Stimulated activated CD8-positive, alpha-beta memory T cell treated with anti-CD3 and anti-CD28 coated beads, Interleukin-4, amount 100 ng/mL, for 24 hours (primary cell): ENCODE measurements around the gene GOLGA6L24.
"Not testable (repeated sequence)": the region's sequence is repeated elsewhere in the genome, so short reads cannot be mapped to it uniquely, and the experiment has no call there.

Experiments used
- DNase-seq: peaks from one replicate; pipeline ENCODE4 v3.0.0-alpha.2; 2020; ENCODE audit warnings: low read depth

GOLGA6L24 gene

DNA sequence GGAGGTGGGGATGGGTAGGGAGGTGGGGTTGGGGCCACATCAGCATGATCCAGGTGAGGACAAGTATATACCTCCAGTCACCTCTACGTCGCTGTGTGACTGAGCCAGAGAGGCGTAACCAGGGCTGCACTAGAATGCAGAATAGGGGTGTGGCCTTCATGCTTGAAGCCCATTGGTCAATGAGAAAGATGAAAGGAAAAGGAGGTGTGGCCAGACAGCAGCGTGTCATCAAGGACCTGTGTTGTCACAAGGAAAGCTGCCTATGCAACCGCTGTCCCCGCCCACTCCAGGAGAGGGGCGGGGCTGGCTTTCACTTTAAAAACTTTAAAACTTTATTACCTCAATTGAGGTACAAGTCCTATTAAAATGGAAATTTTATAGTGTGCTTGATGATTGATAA, at the start of gene GOLGA6L24:
Gene GOLGA6L24, minus strand, starts transcription at position 101 of the 400 bp plus-strand sequence. Its CDS starts 61 bp downstream, at position 40.
- not testable (repeated sequence) for DNase-seq

DNA sequence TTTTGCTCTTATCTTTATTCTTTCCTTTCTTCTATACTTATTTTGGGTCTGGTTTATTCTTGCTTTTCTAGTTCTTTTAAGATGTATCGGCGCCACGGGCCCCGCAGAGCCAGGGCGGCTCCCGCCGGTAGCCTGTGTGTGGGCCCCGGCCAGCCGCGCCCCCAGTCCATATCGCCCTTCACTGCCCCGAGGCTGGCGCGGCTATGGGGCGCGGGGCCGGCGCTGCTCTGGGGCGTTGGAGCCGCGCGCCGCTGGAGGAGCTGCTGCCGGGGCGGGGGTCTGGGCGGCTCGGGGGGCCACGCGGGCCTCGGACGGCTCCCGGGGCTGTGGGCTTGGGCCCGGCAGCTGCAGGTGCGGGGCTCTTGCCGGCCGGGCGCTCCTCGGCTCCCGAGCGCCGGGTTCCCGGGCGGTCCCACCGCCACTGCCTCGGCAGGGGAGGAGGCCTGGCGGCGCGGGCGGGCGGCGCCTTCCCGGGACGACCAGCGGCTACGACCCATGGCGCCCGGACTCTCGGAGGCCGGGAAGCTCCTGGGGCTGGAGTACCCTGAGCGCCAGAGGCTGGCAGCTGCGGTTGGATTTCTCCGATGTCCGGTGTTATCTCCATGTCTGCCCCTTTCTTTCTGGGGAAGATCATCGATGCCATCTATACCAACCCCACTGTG, 45.0 kb upstream of the GOLGA6L24 start:
- not testable (repeated sequence) for DNase-seq

GRCh38 chr15:28396022-28396421, 38.1 kb upstream of the GOLGA6L24 start:
- DNase-seq = not testable (repeated sequence)

DNA sequence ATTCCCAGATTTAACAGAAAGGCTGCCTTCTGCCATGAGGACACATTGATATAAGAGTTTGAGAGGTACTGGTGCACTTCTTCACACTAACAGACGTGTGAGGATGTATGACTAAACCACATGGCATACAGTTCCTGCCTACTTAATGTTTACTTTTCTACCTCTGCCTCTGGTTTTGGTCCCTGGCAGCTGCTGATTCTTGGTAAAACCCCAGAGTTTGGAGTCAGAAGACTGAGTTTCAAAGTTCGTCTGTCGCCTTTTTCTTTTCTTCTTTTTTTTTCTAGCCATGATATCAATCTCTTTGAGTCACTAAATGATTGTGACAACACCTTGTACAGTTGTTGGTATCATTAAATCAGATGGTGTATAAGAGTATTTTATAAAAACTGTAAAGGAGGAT, 22.2 kb upstream of the GOLGA6L24 start:
- not testable (repeated sequence) for DNase-seq

DNA sequence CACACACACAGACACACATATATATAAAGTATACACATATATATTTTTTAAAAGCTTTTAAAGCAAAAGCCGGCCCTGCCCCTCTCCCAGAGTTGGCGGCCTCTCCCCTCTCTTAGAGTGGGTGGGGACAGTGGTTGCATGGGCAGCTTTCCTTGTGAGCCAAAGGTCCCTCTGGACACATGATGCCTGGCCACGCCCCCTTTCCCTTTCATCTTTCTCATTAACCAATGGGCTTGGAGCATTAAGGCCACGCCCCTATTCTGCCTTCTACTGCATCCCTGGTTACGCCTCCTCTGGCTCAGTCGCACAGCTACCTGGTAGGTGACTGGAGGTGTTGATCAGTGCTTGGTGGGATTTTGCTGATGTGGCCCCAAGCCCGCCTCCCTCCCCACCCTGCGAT, 20.5 kb upstream of the GOLGA6L24 start, which contains the start of gene GOLGA8F:
Gene GOLGA8F, plus strand, starts transcription at position 301 of the 400 bp plus-strand sequence. Its CDS starts 98 bp downstream, at position 399.
- not testable (repeated sequence) for DNase-seq

GRCh38 chr15:28365502-28365901, 7.6 kb upstream of the GOLGA6L24 start:
- not testable (repeated sequence) for DNase-seq

DNA sequence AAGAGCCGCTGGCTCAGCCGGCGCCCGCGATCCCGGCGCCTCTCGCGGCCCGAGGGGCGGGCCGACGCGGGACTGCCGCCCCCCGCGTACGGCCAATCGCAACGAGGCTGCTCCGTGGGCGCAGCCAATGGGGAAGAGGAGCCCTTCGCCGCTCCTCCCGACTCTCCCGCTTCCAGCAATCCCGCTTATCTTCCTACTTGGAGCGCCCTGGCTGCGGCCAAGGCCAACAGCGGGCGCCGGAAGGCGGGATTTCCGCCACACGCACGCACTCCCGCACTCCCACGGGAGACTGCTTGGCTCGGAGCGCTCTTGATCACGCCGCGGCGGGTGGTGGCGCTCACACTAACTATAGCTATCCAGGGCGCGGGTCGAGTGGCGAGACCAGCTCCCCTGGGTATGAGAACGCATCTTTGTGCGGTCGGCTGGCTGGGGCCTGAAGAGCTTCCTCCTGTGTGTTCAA, 35.7 kb downstream of the GOLGA6L24 start, which contains the start of gene HERC2:
Gene HERC2, minus strand, starts transcription at position 51 of the 460 bp plus-strand sequence. CDS start 746 bp downstream, outside the sequence.
- DNase-seq = not testable (repeated sequence)

DNA sequence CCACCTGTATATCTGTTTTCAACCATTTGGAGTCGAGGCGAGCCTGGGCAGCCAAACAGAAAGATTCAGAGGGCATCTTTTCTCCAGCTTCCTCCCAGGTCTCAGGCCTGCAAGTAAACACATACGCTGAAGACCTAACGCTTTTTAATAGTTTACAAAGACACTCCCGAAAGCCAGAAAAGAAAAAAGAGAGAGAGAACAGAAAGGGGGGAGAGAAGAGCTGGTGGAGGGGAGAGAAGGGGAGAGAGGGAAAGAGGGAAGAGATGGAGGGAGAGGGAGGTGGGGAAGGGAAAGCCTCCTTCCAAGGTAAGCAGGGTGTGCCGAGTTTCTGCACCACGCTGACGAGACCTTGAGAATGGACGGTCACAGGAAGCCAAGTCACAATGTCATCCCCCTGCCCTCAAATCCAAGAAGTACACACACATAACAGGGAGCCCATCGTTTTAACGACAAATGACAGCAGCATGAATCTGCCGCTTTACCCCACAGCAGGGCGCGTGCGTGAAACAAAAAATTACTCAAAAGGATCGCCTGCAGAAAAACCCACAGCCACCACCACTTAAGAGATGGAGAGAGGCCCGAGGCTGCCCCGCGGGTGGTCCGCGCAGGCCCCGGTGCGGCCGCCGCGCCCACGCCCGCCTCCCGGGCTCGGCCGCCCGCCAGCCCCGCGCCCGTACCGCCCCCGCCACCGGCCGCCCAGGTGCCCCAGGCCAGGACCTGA, 36.4 kb downstream of the GOLGA6L24 start:
- not testable (repeated sequence) for DNase-seq

DNA sequence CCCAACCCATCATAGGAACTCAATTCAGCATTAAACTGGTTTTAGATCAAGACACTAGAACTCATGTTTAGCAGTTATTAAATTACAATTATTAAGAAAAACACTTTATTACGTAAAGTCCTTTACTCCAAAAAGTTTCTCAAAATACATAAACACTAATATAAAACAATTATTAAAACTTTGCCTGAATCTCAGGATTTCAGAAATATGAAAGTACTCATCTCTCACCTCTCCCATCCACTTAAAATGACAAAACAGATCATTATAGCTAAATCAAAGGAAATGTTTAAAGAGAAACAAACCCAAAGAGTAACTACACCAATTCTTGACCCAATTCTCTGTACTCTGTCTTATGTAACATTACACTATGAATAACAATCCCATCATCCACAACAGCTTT, 38.2 kb downstream of the GOLGA6L24 start:
- not testable (repeated sequence) for DNase-seq

DNA sequence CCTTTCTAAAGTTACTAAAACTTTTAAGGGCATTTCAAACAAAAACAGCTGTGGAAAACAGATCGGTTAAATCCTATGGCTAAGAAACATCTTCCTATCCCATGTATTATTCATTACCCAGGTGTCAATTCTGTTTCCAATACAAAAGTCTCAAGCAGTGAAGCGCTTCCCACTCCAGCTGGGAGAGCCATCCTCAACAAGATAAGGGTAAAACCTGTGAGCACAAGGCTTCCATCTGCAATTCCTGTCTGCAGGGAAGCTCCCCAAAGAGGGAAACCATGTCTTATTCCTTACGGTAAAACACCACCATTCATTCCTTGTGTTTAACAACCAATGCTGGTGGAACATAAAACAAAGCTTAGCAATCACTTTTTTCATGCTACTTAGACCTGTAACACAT, 39.1 kb downstream of the GOLGA6L24 start:
- DNase-seq = not testable (repeated sequence)

DNA sequence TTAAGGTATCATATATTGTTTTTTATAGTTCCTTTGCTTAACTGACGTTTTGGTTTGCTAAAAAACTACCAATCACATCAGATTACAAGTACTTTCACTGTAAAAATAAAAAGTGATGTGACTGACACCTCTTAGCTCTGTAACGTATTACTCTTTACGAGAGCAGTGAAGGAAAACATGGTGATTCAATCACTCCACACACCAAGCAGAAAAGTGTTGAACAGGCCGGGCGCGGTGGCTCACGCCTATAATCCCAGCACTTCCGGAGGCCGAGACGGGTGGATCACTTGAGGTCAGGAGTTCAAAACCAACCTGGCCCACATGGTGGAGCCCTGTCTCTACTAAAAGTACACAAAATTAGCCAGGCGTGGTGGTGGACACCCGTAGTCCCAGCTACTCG, 39.8 kb downstream of the GOLGA6L24 start:
- DNase-seq = not testable (repeated sequence)

DNA sequence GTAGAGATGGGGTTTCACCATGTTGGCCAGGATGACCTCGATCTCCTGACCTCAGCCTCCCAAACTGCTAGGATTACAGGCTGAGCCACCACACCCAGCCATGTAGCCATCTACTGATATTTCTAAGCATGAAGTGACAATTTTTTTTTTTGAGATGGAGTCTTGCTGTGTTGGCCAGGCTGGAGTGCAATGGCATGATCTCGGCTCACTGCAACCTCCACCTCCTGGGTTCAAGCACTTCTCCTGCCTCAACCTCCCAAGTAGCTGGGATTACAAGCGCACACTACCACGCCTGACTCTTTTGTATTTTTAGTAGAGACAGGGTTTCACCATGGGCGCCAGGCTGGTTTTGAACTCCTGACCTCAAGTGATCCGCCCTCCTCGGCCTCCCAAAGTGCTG, 40.9 kb downstream of the GOLGA6L24 start:
- not testable (repeated sequence) for DNase-seq

DNA sequence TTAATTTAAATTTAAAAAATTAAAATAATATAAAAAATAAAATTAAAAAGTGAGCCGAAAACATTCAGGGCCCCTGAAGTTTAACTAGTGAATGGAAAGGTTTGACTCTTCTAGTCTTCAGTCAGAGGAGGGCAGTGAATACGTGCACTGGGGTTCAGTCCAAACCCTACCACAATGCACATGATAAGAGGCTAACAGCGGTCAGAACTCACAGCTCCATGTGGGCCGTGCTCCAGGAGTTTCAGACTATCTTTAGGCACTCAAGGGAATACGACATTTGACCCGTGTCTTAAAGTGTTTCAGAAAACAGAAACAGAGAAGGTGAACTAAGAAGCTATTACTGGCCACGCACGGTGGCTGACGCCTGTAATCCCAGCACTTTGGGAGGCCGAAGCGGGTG, 47.4 kb downstream of the GOLGA6L24 start:
- not testable (repeated sequence) for DNase-seq

DNA sequence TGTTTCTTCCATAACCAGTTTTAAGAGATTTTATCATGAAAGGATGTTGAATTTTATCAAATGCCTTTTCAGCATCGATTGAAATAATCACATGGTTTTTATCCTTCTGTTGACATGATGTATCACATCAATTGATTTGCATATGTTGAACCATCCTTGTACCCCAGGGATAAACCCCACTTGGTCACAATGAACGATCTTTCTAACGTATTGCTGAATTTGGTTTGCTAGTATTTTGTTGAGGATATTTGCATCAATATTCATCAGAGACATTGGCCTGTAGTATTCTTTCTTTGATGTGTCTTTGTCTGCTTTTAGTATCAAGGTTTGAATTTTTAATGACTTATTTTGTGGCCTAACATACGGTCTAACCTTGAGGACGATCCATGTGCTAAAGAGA, 49.2 kb downstream of the GOLGA6L24 start:
- not testable (repeated sequence) for DNase-seq
